ENCODE data around the gene COBL. TPM values are rescaled to one million over a fixed set of nuclear protein-coding genes. Genes with fewer than 3 reads are reported as not detected.
A peak's percentile ranks its signal among the peaks of the same experiment; 100 is the strongest.
"Not testable (repeated sequence)": the region's sequence is repeated elsewhere in the genome, so short reads cannot be mapped to it uniquely, and the experiment has no call there.

COBL gene
- total and polyA plus RNA-seq, 8 donors = 7.4 to 32.0 (median 16.8) TPM

DNA sequence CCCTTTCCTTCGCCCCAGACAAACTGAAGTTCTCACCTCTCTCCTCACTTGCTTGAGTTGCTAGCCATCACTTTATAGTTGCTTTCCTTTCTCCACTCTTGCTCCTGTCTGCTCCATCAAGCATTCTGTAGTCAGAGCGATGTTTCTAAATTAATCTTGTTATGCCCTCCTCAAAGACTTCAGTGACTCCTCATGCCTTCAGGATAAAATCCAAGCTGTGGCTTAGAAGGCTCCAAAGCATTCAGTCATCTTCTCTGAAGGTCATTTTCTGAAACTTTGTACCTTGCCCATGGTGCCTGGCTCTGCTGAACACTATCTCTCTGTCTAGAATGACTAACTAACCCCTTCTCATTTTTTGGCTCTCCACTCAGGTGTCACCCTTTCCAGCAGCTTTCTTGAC lies 311.5 kb downstream of the COBL start:
- intact Hi-C loops (cut with DNase I) = no loop called here
- ATAC-seq = peak in 1 of 4 donors; percentile 36
- Histone ChIP-seq H3K27ac (no peak overlapping the region), H3K9me3 (no peaks in the 10 kb centered on the region), H3K4me3 (no peak overlapping the region), H3K4me1 (no peaks in the 10 kb centered on the region), H3K27me3 (no peaks in the 10 kb centered on the region), H3K36me3 (no peaks in the 10 kb centered on the region)
- no peak for FAIRE-seq
- DNase-seq = no peak
- WGBS, 2 donors = 96 to 100% methylated on average over 2 of the region's 2 CpGs
- TF ChIP-seq, protein P1, sequence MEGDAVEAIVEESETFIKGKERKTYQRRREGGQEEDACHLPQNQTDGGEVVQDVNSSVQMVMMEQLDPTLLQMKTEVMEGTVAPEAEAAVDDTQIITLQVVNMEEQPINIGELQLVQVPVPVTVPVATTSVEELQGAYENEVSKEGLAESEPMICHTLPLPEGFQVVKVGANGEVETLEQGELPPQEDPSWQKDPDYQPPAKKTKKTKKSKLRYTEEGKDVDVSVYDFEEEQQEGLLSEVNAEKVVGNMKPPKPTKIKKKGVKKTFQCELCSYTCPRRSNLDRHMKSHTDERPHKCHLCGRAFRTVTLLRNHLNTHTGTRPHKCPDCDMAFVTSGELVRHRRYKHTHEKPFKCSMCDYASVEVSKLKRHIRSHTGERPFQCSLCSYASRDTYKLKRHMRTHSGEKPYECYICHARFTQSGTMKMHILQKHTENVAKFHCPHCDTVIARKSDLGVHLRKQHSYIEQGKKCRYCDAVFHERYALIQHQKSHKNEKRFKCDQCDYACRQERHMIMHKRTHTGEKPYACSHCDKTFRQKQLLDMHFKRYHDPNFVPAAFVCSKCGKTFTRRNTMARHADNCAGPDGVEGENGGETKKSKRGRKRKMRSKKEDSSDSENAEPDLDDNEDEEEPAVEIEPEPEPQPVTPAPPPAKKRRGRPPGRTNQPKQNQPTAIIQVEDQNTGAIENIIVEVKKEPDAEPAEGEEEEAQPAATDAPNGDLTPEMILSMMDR (IDR thresholded peaks at IDR 0.05) = no peak

DNA sequence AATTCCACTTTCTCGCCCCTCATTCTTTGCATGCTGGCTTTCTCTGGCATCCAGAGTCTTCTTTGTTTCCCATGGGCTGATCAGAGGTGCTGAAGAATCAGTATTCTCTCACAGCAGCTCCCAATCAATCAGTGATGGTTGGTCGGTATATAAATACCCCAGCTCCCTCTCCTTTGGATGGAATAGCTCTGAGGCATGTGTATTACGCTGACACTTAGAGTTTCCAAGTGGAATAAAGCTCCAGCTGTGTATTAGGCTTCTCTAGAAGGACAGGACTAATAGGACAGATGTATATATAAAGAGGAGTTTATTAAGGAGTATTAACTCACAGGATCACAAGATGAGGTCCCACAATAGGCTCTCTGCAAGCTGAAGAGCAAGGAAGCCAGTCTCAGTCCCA lies 315.7 kb downstream of the COBL start:
- H3K27me3 ChIP-seq = no peaks in the 10 kb centered on the region
- ATAC-seq (no peak), DNase-seq (no peak), FAIRE-seq (no peak)
- no peaks in the 10 kb centered on the region for H3K9me3 ChIP-seq
- H3K4me3 ChIP-seq = no peak overlapping the region
- H3K27ac ChIP-seq = no peak overlapping the region
- H3K4me1 ChIP-seq = no peaks in the 10 kb centered on the region
- no peaks in the 10 kb centered on the region for H3K36me3 ChIP-seq
- intact Hi-C loops (cut with DNase I) = no loop called here
- TF ChIP-seq, protein P1 (IDR thresholded peaks at IDR 0.05) = no peak
- 60 to 63% methylated on average over 3 of the region's 3 CpGs for WGBS, 2 donors

DNA sequence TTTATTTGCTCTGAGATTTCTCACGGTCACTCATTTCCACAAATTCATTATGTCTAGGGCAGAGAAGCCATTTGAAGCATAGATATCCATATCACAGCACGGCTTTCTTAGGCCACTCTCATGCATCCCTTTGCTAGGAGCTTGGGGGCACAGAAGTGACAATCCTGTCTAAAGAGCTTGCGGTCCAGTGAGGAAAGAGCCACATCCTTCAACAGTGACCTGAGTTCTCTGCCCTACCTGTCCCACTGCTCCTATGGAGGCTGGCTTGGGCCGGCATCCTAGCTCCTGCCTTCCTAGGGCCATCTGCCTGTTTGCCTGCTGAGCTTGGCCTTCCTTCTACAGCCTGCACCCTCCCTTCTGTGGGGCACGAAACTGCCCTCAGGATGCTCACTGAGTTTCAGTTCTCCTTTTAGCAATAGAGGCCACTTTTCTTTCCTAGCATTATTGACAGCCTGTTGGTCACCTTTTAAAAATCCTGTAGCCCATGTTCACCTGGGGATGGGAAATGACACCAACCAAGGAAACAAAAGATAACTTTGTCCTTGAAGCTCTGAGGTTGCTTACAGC lies 321.8 kb downstream of the COBL start:
- no peaks in the 10 kb centered on the region for H3K4me1 ChIP-seq
- no peaks in the 10 kb centered on the region for H3K9me3 ChIP-seq
- no peak overlapping the region for H3K4me3 ChIP-seq
- H3K27me3 ChIP-seq = no peaks in the 10 kb centered on the region
- intact Hi-C loops (cut with DNase I) = no loop called here
- no peak for FAIRE-seq
- no peaks in the 10 kb centered on the region for H3K36me3 ChIP-seq
- DNase-seq = no peak
- TF ChIP-seq, protein P1 (IDR thresholded peaks at IDR 0.05) = no peak
- no peak overlapping the region for H3K27ac ChIP-seq
- WGBS, 2 donors = 89 to 93% methylated on average over 5 of the region's 5 CpGs
- ATAC-seq = no peak

DNA sequence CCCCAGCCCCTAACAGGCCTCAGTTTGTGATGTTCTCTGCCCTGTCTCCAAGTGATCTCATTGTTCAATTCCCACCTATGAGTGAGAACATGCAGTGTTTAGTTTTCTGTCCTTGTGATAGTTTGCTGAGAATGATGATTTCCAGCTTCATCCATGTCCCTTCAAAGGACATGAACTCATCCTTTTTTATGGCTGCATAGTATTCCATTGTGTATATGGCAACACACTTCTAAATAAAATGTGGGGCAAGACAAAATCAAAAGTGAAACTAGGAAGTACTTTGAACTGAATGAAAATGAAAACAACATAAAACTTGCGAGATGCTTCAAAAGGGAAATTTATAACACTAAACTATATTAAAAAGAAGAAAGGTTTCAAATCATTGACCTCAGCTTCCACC lies 326.4 kb downstream of the COBL start:
- 92 to 98% methylated on average over 1 of the region's 1 CpG for WGBS, 2 donors
- not testable (repeated sequence) for FAIRE-seq

DNA sequence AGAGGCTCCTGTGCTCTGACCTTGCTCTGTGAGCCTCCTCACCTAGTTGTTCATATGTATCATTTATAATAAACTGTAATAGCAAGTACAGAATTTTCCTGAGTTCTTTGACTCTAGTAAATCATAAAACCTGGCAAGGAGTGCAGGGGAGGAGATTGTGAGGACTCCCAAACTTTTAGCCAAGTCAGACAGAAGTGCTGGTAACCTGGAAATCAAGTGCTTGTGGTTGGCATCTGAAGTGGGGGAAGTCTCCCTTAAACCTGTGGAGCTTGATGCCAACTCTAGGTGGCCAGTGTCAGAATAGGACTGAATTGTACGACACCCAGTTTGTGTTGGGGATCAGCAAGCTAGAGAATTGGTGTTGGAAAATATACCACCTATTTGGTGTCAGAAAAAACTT lies 327.6 kb downstream of the COBL start:
- intact Hi-C loops (cut with DNase I) = no loop called here
- 97 to 100% methylated on average over 1 of the region's 1 CpG for WGBS, 2 donors
- H3K27me3 ChIP-seq = no peaks in the 10 kb centered on the region
- no peaks in the 10 kb centered on the region for H3K9me3 ChIP-seq
- H3K4me3 ChIP-seq = no peak overlapping the region
- no peaks in the 10 kb centered on the region for H3K36me3 ChIP-seq
- no peak for DNase-seq
- FAIRE-seq = no peak
- no peaks in the 10 kb centered on the region for H3K4me1 ChIP-seq
- no peak overlapping the region for H3K27ac ChIP-seq
- no peak for ATAC-seq
- TF ChIP-seq, protein P1 (IDR thresholded peaks at IDR 0.05) = no peak

More for the DNA sequence above, 326.4 kb downstream of the COBL start:
- H3K27ac ChIP-seq; ATAC-seq; H3K4me3 ChIP-seq; H3K9me3 ChIP-seq; H3K36me3 ChIP-seq; intact Hi-C loops (cut with DNase I); DNase-seq; H3K4me1 ChIP-seq; H3K27me3 ChIP-seq: not testable (repeated sequence)
